C4-2B (cell line): Measurements from ENCODE around the gene SEMA6C.

Experiments
- H3K27ac ChIP-seq: fragments of 450-650 bp; 2 replicates; pipeline ENCODE4 v1.5.1; 2017
- CTCF ChIP-seq: fragments of 450-650 bp; conservative IDR thresholded peaks from 2 replicates; pipeline ENCODE4 v1.5.1; 2017; ENCODE audit warnings: mild to moderate bottlenecking
- ZFX ChIP-seq: fragments of 450-650 bp; IDR thresholded peaks from 2 replicates; pipeline ENCODE4 v1.6.1; 2017

The SEMA6C gene

DNA sequence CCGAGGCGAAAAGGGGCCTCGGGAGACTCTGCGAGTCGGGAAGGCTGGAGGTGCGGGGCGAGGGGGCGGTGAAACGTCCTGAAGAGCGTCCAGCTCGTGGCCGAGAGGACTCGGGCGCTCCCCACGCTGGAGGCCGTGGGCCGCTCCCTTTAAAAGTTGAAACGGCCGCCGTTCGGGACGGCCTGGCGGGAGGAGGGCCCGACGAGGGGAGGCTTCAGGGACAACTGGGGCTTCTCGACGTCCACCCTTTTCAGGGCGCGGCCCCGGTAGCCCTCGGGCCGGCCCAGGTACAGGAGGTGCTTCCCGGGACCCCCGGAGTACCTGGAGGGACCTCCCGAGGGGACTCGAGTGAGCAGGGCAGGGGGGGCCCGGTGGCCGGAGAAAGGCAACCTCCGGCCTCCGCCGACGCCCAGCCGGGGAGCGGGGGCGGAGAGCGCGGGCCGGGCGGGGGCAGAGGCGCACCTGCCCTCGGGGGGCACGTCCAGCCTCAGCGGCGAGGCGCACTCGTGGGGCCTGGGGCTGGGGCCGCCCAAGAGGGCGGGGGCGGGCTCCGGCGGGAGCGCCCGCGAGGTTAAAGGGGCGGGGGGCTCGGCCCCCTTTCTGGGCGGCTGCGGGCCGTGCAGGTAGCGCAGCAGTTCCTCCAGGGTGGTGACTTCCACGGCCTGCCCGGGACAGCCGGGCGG lies 14.0 kb downstream of the SEMA6C start:
- no peak for TF ChIP-seq CTCF
- H3K27ac ChIP-seq: no peak overlapping the region

- TF ChIP-seq ZFX: no peak
- no peak for TF ChIP-seq CTCF
- no peak overlapping the region for H3K27ac ChIP-seq
Measured at GRCh38 chr1:151131701-151132334, 14.6 kb downstream of the SEMA6C start.

DNA sequence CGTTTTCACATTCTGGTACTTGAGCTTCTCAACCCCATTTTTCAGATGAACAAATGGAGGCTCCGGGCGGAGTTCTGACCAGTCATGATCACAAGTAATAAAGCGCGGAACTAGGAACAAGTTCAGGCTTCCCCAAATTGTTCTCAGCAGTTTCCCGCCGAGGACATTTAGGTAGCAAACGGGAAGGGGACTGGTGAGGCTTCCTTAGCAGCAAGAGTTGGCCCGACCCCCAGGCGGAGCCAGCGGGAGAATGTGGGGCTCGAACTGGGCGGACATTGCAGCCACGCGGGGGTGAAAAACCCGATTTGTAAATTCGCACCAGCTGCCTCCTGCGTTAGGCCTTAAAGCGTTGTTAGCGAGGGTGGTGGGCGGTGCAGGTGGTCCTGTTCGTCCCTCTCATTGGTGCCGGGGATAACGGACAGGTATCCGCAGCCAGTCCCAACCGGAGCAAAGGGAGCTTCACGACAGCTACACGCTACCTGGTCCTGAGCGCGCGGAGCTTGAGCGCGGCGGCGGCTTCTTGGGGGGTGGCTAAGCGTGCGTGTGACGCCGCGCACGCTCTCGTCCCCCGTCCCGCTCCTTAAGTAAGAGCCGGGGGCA lies 15.3 kb downstream of the SEMA6C start:
- TF ChIP-seq ZFX (no peak), CTCF (no peak)

DNA sequence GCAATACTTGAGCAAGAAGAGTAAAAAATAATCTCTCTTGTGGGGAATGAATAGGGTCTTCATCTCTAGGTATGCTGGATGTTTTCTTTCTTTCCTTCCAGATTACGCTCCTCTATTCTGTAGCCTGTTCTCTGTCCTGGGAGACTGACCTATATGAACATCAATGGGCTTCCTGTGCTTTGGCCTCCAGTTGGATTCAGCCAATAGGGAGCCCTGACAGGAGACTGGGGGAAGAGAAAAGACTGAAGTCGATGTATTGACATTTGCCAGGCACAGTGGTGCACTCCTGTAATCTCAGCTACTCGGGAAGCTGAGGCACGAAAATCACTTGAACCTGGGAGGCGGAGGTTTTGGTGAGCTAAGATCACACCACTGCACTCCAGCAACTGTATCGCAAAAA lies 17.6 kb downstream of the SEMA6C start:
- TF ChIP-seq CTCF (no peak), ZFX (no peak)
- H3K27ac ChIP-seq: no peak overlapping the region

More for the DNA sequence above, 15.3 kb downstream of the SEMA6C start:
- H3K27ac ChIP-seq: no peak overlapping the region

GRCh38 chr1:151124763-151125403 lies 21.5 kb downstream of the SEMA6C start:
- no peak for TF ChIP-seq ZFX
- no peak for TF ChIP-seq CTCF
- no peak overlapping the region for H3K27ac ChIP-seq

- TF ChIP-seq CTCF: no peak
- no peak for TF ChIP-seq ZFX
- no peak overlapping the region for H3K27ac ChIP-seq
Measured at GRCh38 chr1:151113877-151114276, 32.6 kb downstream of the SEMA6C start.

GRCh38 chr1:151108331-151108730 lies 38.1 kb downstream of the SEMA6C start:
- TF ChIP-seq ZFX (no peak), CTCF (no peak)
- H3K27ac ChIP-seq: no peak overlapping the region
